ENCODE data around the gene IQGAP2.

IQGAP2 gene

GRCh38 chr5:76492819-76493189 lies 89.7 kb downstream of the IQGAP2 start:
- no peak for TF ChIP-seq ARNT (IDR thresholded peaks at IDR 0.05)
- no peak for TF ChIP-seq BHLHE40 (IDR thresholded peaks at IDR 0.05; ENCODE audit: borderline replicate concordance)
- no peak for TF ChIP-seq LEF1 (IDR thresholded peaks at IDR 0.05; ENCODE audit: borderline replicate concordance)
- TF ChIP-seq SP1 (IDR thresholded peaks at IDR 0.05) = no peak
- no peak for TF ChIP-seq FOXA1 (IDR thresholded peaks at IDR 0.05)
- TF ChIP-seq FOXM1 (IDR thresholded peaks at IDR 0.05; ENCODE audit: borderline replicate concordance) = no peak
- TF ChIP-seq NFRKB (IDR thresholded peaks at IDR 0.05) = no peak
- no peak for TF ChIP-seq CTBP1 (IDR thresholded peaks at IDR 0.05; ENCODE audit: borderline replicate concordance)
- no peak for TF ChIP-seq ELF4 (IDR thresholded peaks at IDR 0.05)
- TF ChIP-seq TARDBP (IDR thresholded peaks at IDR 0.05) = no peak
- no peak for TF ChIP-seq L3MBTL2 (conservative IDR thresholded peaks at IDR 0.05)
- no peak for TF ChIP-seq SUZ12 (IDR thresholded peaks at IDR 0.05)
- TF ChIP-seq HDGF (IDR thresholded peaks at IDR 0.05; ENCODE audit: borderline replicate concordance) = no peak
- TF ChIP-seq FOXK2 (IDR thresholded peaks at IDR 0.05) = no peak
- POLR2A ChIA-PET = no interaction called here
- CTCF ChIA-PET = no interaction called here
- DNase-seq (ENCODE audit: extremely low spot score) = no peak

- DNase-seq (ENCODE audit: extremely low spot score) = no peak
- CTCF ChIA-PET = no interaction called here
- POLR2A ChIA-PET = no interaction called here
- TF ChIP-seq ZNF384 (IDR thresholded peaks at IDR 0.05) = no peak
- TF ChIP-seq SP1 (IDR thresholded peaks at IDR 0.05) = no peak
- no peak for TF ChIP-seq FOXM1 (IDR thresholded peaks at IDR 0.05; ENCODE audit: borderline replicate concordance)
- no peak for TF ChIP-seq CTBP1 (IDR thresholded peaks at IDR 0.05; ENCODE audit: borderline replicate concordance)
- TF ChIP-seq NFRKB (IDR thresholded peaks at IDR 0.05) = no peak
- no peak for TF ChIP-seq ELF4 (IDR thresholded peaks at IDR 0.05)
- no peak for TF ChIP-seq BHLHE40 (IDR thresholded peaks at IDR 0.05; ENCODE audit: borderline replicate concordance)
- TF ChIP-seq SUZ12 (IDR thresholded peaks at IDR 0.05) = no peak
- no peak for TF ChIP-seq LEF1 (IDR thresholded peaks at IDR 0.05; ENCODE audit: borderline replicate concordance)
- TF ChIP-seq ARNT (IDR thresholded peaks at IDR 0.05) = no peak
- TF ChIP-seq, protein P1, sequence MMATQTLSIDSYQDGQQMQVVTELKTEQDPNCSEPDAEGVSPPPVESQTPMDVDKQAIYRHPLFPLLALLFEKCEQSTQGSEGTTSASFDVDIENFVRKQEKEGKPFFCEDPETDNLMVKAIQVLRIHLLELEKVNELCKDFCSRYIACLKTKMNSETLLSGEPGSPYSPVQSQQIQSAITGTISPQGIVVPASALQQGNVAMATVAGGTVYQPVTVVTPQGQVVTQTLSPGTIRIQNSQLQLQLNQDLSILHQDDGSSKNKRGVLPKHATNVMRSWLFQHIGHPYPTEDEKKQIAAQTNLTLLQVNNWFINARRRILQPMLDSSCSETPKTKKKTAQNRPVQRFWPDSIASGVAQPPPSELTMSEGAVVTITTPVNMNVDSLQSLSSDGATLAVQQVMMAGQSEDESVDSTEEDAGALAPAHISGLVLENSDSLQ (IDR thresholded peaks at IDR 0.05) = no peak
- no peak for TF ChIP-seq FOXA1 (IDR thresholded peaks at IDR 0.05)
- TF ChIP-seq FOXK2 (IDR thresholded peaks at IDR 0.05) = no peak
- TF ChIP-seq TARDBP (IDR thresholded peaks at IDR 0.05) = no peak
- no peak for TF ChIP-seq HDGF (IDR thresholded peaks at IDR 0.05; ENCODE audit: borderline replicate concordance)
- TF ChIP-seq L3MBTL2 (conservative IDR thresholded peaks at IDR 0.05) = no peak
Observed at GRCh38 chr5:76493190-76493837, 90.2 kb downstream of the IQGAP2 start.

DNA sequence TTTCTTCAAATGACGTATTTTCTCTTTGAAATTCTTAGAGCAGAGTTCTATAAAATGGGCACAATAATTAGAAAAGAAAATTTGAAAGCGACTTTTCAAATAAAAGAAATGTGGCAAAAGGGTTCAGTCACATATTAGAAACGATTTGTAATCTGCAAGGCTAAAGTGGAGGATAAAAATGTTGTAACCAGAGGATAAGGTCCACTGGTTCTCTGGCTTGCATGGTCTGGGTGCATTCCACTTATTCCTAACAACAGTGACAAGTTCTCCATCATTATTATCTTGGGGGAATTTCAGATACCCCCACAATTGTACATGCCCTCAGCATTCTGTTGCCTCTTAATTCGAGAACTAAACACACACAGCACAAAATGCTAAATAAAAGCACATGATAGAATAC lies 91.1 kb downstream of the IQGAP2 start:
- no peak for TF ChIP-seq ELF4 (IDR thresholded peaks at IDR 0.05)
- no peak for TF ChIP-seq NFRKB (IDR thresholded peaks at IDR 0.05)
- TF ChIP-seq, protein P1 (IDR thresholded peaks at IDR 0.05) = no peak
- no peak for TF ChIP-seq CTBP1 (IDR thresholded peaks at IDR 0.05; ENCODE audit: borderline replicate concordance)
- no peak for TF ChIP-seq ZNF384 (IDR thresholded peaks at IDR 0.05)
- TF ChIP-seq SUZ12 (IDR thresholded peaks at IDR 0.05) = no peak
- no peak for TF ChIP-seq FOXM1 (IDR thresholded peaks at IDR 0.05; ENCODE audit: borderline replicate concordance)
- no peak for TF ChIP-seq FOXA1 (IDR thresholded peaks at IDR 0.05)
- TF ChIP-seq FOXK2 (IDR thresholded peaks at IDR 0.05) = no peak
- no peak for TF ChIP-seq L3MBTL2 (conservative IDR thresholded peaks at IDR 0.05)
- ChIA-PET POLR2A (no interaction called here), CTCF (no interaction called here)
- DNase-seq (ENCODE audit: extremely low spot score) = no peak

DNA sequence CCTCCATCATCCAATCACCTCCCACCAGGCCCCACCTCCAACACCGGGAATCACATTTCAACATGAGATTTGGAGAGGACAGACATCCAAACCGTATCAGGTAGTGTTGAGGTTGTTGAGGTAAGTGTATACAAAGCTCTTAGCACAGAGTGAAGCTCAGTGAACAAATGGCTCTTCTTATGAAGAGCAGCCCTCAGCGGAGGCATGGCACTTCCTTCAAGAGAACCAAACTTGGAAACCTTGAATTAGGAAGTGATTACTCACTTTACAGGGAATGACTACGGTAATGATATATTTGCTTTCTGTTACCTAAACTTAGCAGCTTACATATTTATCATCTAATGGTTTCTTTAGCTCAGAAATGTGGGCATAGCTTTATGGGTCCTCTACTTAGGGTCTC lies 92.8 kb downstream of the IQGAP2 start:
- ChIA-PET CTCF (no interaction called here), POLR2A (interaction anchor here (0.7 kb wide), 1 partner anchor 8 kb away, joined by 3 read pairs; no protein-coding TSS in a partner anchor)
- DNase-seq (ENCODE audit: extremely low spot score) = no peak
- TF ChIP-seq CTBP1 (IDR thresholded peaks at IDR 0.05; ENCODE audit: borderline replicate concordance) (no peak), FOXM1 (IDR thresholded peaks at IDR 0.05; ENCODE audit: borderline replicate concordance) (no peak), NFRKB (IDR thresholded peaks at IDR 0.05) (no peak), ARNT (IDR thresholded peaks at IDR 0.05) (no peak), ZNF384 (IDR thresholded peaks at IDR 0.05) (no peak), LEF1 (IDR thresholded peaks at IDR 0.05; ENCODE audit: borderline replicate concordance) (no peak)

GRCh38 chr5:76497065-76497460 lies 94.0 kb downstream of the IQGAP2 start:
- CTCF ChIA-PET = no interaction called here
- DNase-seq (ENCODE audit: extremely low spot score) = no peak
- POLR2A ChIA-PET = no interaction called here

DNA sequence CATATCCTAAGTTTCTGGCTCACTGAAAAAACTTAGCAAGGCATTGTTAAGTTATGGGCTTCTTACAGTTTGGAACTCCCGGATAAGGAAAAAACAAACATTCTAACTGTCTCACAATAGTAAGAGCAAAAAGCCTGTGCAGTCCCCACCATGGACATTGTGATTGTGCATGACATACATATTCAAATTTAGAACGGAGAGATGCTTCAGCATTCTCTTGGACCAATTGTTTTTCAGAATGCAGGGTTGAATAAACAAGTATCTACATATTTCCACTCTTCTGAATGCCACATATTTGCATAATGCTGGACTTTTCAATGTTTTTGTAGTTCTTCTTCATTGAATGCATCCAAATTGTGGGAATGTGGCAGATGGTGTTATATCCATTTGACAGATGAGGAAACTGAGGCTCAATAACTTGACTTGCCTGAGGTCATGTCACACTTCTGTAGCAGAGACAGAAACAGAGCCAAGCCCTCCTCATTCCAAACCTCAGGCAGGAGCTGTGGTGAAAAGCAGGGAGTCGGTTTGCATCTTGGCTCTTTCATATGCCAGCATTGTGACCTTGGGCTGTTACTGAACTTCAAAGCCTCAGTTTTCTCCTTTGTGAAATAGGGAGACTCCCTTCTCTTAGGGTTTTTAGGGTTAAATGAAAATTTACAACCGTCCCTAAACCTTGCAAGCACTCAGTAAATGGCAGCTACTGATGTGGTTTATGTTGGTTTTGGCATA lies 95.1 kb downstream of the IQGAP2 start:
- ChIA-PET CTCF (no interaction called here), POLR2A (no interaction called here)
- no peak for TF ChIP-seq FOXA1 (IDR thresholded peaks at IDR 0.05)
- TF ChIP-seq SP1 (IDR thresholded peaks at IDR 0.05) = no peak
- TF ChIP-seq TARDBP (IDR thresholded peaks at IDR 0.05) = no peak
- DNase-seq (ENCODE audit: extremely low spot score) = no peak

More at GRCh38 chr5:76497065-76497460, 94.0 kb downstream of the IQGAP2 start:
- TF ChIP-seq ZNF384 (IDR thresholded peaks at IDR 0.05) (no peak), L3MBTL2 (conservative IDR thresholded peaks at IDR 0.05) (no peak), HDGF (IDR thresholded peaks at IDR 0.05; ENCODE audit: borderline replicate concordance) (no peak), LEF1 (IDR thresholded peaks at IDR 0.05; ENCODE audit: borderline replicate concordance) (no peak), TARDBP (IDR thresholded peaks at IDR 0.05) (no peak), ELF4 (IDR thresholded peaks at IDR 0.05) (no peak), ARNT (IDR thresholded peaks at IDR 0.05) (no peak)
